ENCODE data around the gene SOX13. TPM values are rescaled to one million over a fixed set of nuclear protein-coding genes. Genes with fewer than 3 reads are reported as not detected.

Gene SOX13
- polyA plus RNA-seq, 1 donor from 2014 or later: 0.33 TPM

GRCh38 chr1:204134103-204134502, 61.2 kb downstream of the SOX13 start:
- Mint-ChIP-seq H3K27ac (no peak overlapping the region), H3K4me3 (no peak overlapping the region), H3K4me1 (peaks cover 0 to 5% (median 5%) of the 10 kb centered on the region in 3 donors), H3K27me3 (peaks cover 5% of the 10 kb centered on the region), H3K36me3 (no peaks in the 10 kb centered on the region), H3K9me3 (no peaks in the 10 kb centered on the region)

- H3K27me3 Mint-ChIP-seq: peaks cover 7% of the 10 kb centered on the region
- no peak overlapping the region for H3K27ac Mint-ChIP-seq
- no peaks in the 10 kb centered on the region for H3K36me3 Mint-ChIP-seq
- no peak overlapping the region for H3K4me3 Mint-ChIP-seq
- no peaks in the 10 kb centered on the region for H3K9me3 Mint-ChIP-seq
- peaks cover 0 to 5% (median 2%) of the 10 kb centered on the region in 3 donors for H3K4me1 Mint-ChIP-seq
Measured at GRCh38 chr1:204136814-204137213, 63.9 kb downstream of the SOX13 start.

- peaks cover 10% of the 10 kb centered on the region for H3K27me3 Mint-ChIP-seq
- no peak overlapping the region for H3K27ac Mint-ChIP-seq
- no peaks in the 10 kb centered on the region for H3K9me3 Mint-ChIP-seq
- no peak overlapping the region for H3K4me3 Mint-ChIP-seq
- H3K4me1 Mint-ChIP-seq: peaks cover 0 to 3% (median under 1%) of the 10 kb centered on the region in 3 donors
- no peaks in the 10 kb centered on the region for H3K36me3 Mint-ChIP-seq
Measured at GRCh38 chr1:204139088-204139487, 66.2 kb downstream of the SOX13 start.

GRCh38 chr1:204139952-204140351, 67.0 kb downstream of the SOX13 start:
- Mint-ChIP-seq H3K27ac (no peak overlapping the region), H3K4me1 (no peaks in the 10 kb centered on the region), H3K4me3 (no peak overlapping the region), H3K9me3 (no peaks in the 10 kb centered on the region), H3K27me3 (peaks cover 10% of the 10 kb centered on the region), H3K36me3 (no peaks in the 10 kb centered on the region)

GRCh38 chr1:204141131-204141530, 68.2 kb downstream of the SOX13 start:
- H3K9me3 Mint-ChIP-seq: no peaks in the 10 kb centered on the region
- no peak overlapping the region for H3K27ac Mint-ChIP-seq
- H3K36me3 Mint-ChIP-seq: no peaks in the 10 kb centered on the region
- peaks cover 8% of the 10 kb centered on the region for H3K27me3 Mint-ChIP-seq
- H3K4me1 Mint-ChIP-seq: no peaks in the 10 kb centered on the region
- H3K4me3 Mint-ChIP-seq: no peak overlapping the region

- H3K4me3 Mint-ChIP-seq: no peak overlapping the region
Measured at GRCh38 chr1:204142032-204142974, 69.4 kb downstream of the SOX13 start.

GRCh38 chr1:204143276-204144041, 70.5 kb downstream of the SOX13 start:
- peaks cover 9% of the 10 kb centered on the region for H3K27me3 Mint-ChIP-seq
- H3K27ac Mint-ChIP-seq: no peak overlapping the region
- H3K36me3 Mint-ChIP-seq: no peaks in the 10 kb centered on the region
- no peaks in the 10 kb centered on the region for H3K9me3 Mint-ChIP-seq
- H3K4me1 Mint-ChIP-seq: no peaks in the 10 kb centered on the region
- H3K4me3 Mint-ChIP-seq: no peak overlapping the region

More at GRCh38 chr1:204142032-204142974, 69.4 kb downstream of the SOX13 start:
- Mint-ChIP-seq H3K27me3 (peaks cover 9% of the 10 kb centered on the region), H3K9me3 (no peaks in the 10 kb centered on the region), H3K36me3 (no peaks in the 10 kb centered on the region), H3K27ac (no peak overlapping the region), H3K4me1 (no peaks in the 10 kb centered on the region)

- Mint-ChIP-seq H3K27ac (no peak overlapping the region), H3K4me1 (peaks cover 0 to 2% (median 0%) of the 10 kb centered on the region in 3 donors), H3K27me3 (peaks cover 4% of the 10 kb centered on the region), H3K4me3 (no peak overlapping the region), H3K9me3 (no peaks in the 10 kb centered on the region), H3K36me3 (no peaks in the 10 kb centered on the region)
Measured at GRCh38 chr1:204145033-204145504, 72.2 kb downstream of the SOX13 start.

- Mint-ChIP-seq H3K4me3 (no peak overlapping the region), H3K9me3 (no peaks in the 10 kb centered on the region), H3K27ac (no peak overlapping the region), H3K27me3 (peaks cover 4% of the 10 kb centered on the region), H3K4me1 (peaks cover 0 to 2% (median 0%) of the 10 kb centered on the region in 3 donors), H3K36me3 (no peaks in the 10 kb centered on the region)
Measured at GRCh38 chr1:204146309-204146708, 73.4 kb downstream of the SOX13 start.

- no peak overlapping the region for H3K27ac Mint-ChIP-seq
- no peak overlapping the region for H3K4me3 Mint-ChIP-seq
- H3K36me3 Mint-ChIP-seq: no peaks in the 10 kb centered on the region
- peaks cover 4% of the 10 kb centered on the region for H3K27me3 Mint-ChIP-seq
- no peaks in the 10 kb centered on the region for H3K9me3 Mint-ChIP-seq
- peaks cover 0 to 2% (median 0%) of the 10 kb centered on the region in 3 donors for H3K4me1 Mint-ChIP-seq
Measured at GRCh38 chr1:204146965-204147364, 74.0 kb downstream of the SOX13 start.

- Mint-ChIP-seq H3K36me3 (no peaks in the 10 kb centered on the region), H3K4me3 (peak overlapping the region in 2 of 4 donors; percentile 2 to 10), H3K27me3 (peaks cover 6% of the 10 kb centered on the region), H3K27ac (no peak overlapping the region), H3K4me1 (peaks cover 0 to 2% (median 0%) of the 10 kb centered on the region in 3 donors), H3K9me3 (no peaks in the 10 kb centered on the region)
Measured at GRCh38 chr1:204147406-204148383, 74.8 kb downstream of the SOX13 start.

GRCh38 chr1:204149107-204149506, 76.2 kb downstream of the SOX13 start:
- Mint-ChIP-seq H3K4me1 (peaks cover 0 to 4% (median 0%) of the 10 kb centered on the region in 3 donors), H3K27me3 (peaks cover 16% of the 10 kb centered on the region), H3K4me3 (peak overlapping the region in 3 of 4 donors; percentile 1 to 73 (median 35)), H3K27ac (no peak overlapping the region), H3K36me3 (no peaks in the 10 kb centered on the region), H3K9me3 (no peaks in the 10 kb centered on the region)

- peaks cover 0 to 4% (median 0%) of the 10 kb centered on the region in 3 donors for H3K4me1 Mint-ChIP-seq
- no peaks in the 10 kb centered on the region for H3K36me3 Mint-ChIP-seq
- peaks cover 20% of the 10 kb centered on the region for H3K27me3 Mint-ChIP-seq
- no peak overlapping the region for H3K27ac Mint-ChIP-seq
- H3K4me3 Mint-ChIP-seq: peak overlapping the region in 3 of 4 donors; percentile 43 to 73 (median 71)
- no peaks in the 10 kb centered on the region for H3K9me3 Mint-ChIP-seq
Measured at GRCh38 chr1:204149635-204150565, 77.0 kb downstream of the SOX13 start.

Data from IgD-negative memory B cell (primary cell).